ENCODE data around the gene ACLY.
"Not testable (repeated sequence)": the region's sequence is repeated elsewhere in the genome, so short reads cannot be mapped to it uniquely, and the experiment has no call there.

DNA sequence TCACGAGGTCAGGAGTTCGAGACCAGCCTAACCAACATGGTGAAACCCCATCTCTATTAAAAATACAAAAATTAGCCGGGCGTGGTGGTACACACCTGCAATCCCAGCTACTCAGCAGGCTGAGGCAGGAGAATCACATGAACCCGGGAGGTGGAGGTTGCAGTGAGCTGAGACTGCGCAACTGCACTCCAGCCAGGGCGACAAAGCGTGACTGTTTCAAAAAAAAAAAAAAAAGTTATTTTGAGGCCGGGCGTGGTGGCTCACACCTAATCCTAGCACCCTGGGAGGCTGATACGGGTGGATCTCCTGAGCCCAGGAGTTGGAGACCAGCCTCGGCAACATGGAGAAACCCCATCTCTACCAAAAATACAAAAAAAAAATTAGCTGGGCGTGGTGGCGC is 67.4 kb downstream of the ACLY start:
- TF ChIP-seq, protein P1, sequence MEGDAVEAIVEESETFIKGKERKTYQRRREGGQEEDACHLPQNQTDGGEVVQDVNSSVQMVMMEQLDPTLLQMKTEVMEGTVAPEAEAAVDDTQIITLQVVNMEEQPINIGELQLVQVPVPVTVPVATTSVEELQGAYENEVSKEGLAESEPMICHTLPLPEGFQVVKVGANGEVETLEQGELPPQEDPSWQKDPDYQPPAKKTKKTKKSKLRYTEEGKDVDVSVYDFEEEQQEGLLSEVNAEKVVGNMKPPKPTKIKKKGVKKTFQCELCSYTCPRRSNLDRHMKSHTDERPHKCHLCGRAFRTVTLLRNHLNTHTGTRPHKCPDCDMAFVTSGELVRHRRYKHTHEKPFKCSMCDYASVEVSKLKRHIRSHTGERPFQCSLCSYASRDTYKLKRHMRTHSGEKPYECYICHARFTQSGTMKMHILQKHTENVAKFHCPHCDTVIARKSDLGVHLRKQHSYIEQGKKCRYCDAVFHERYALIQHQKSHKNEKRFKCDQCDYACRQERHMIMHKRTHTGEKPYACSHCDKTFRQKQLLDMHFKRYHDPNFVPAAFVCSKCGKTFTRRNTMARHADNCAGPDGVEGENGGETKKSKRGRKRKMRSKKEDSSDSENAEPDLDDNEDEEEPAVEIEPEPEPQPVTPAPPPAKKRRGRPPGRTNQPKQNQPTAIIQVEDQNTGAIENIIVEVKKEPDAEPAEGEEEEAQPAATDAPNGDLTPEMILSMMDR (optimal IDR thresholded peaks at IDR 0.05 in 1 of 3, IDR thresholded peaks at IDR 0.05 in 1 of 3, conservative IDR thresholded peaks at IDR 0.05 in 1 of 3; ENCODE audit: extremely low read depth in 1 of 3, insufficient read depth in 2 of 3, low read length in 3 of 3): not testable (repeated sequence)
- TF ChIP-seq EZH2 (IDR thresholded peaks at IDR 0.05; ENCODE audit: low read length): not testable (repeated sequence)
